GM19467 (cell line): ENCODE measurements around the gene SOD1.
A peak's percentile ranks its signal among the peaks of the same experiment; 100 is the strongest.
"Not testable (repeated sequence)": the region's sequence is repeated elsewhere in the genome, so short reads cannot be mapped to it uniquely, and the experiment has no call there.

Experiments used
- ATAC-seq: cut with Tn5 transposase; IDR thresholded peaks from one replicate; pipeline ENCODE4 v1.9.1; 2021; ENCODE audit warnings: mild to moderate bottlenecking, moderate library complexity; ENCODE audit not compliant: unreplicated experiment

SOD1 gene

GRCh38 chr21:31659536-31660258, at the start of gene SOD1:
Gene SOD1, plus strand, starts transcription at chr21:31659693. Its CDS starts 77 bp downstream, at chr21:31659770.
- ATAC-seq = peak; percentile 94

GRCh38 chr21:31611445-31611844, 48.0 kb upstream of the SOD1 start:
- no peak for ATAC-seq

- no peak for ATAC-seq
Measured at GRCh38 chr21:31612894-31613785, 46.4 kb upstream of the SOD1 start.

- ATAC-seq = no peak
Measured at GRCh38 chr21:31614705-31615104, 44.8 kb upstream of the SOD1 start.

- ATAC-seq = no peak
Measured at GRCh38 chr21:31616216-31616615, 43.3 kb upstream of the SOD1 start.

GRCh38 chr21:31618696-31619430, 40.6 kb upstream of the SOD1 start:
- ATAC-seq = no peak

GRCh38 chr21:31622397-31622796, 37.1 kb upstream of the SOD1 start:
- ATAC-seq = no peak

- no peak for ATAC-seq
Measured at GRCh38 chr21:31623664-31624063, 35.8 kb upstream of the SOD1 start.

- ATAC-seq = no peak
Measured at GRCh38 chr21:31624181-31624580, 35.3 kb upstream of the SOD1 start.

- ATAC-seq = no peak
Measured at GRCh38 chr21:31624961-31625491, 34.5 kb upstream of the SOD1 start.

GRCh38 chr21:31629972-31630711, 29.4 kb upstream of the SOD1 start:
- ATAC-seq = no peak

GRCh38 chr21:31631881-31632280, 27.6 kb upstream of the SOD1 start:
- ATAC-seq = not testable (repeated sequence)

- ATAC-seq = no peak
Measured at GRCh38 chr21:31634993-31635392, 24.5 kb upstream of the SOD1 start.

GRCh38 chr21:31636874-31637273, 22.6 kb upstream of the SOD1 start:
- no peak for ATAC-seq

GRCh38 chr21:31641416-31641922, 18.0 kb upstream of the SOD1 start:
- no peak for ATAC-seq

GRCh38 chr21:31644643-31645042, 14.8 kb upstream of the SOD1 start:
- ATAC-seq = no peak

- no peak for ATAC-seq
Measured at GRCh38 chr21:31647650-31648049, 11.8 kb upstream of the SOD1 start.

- ATAC-seq = no peak
Measured at GRCh38 chr21:31650930-31651329, 8.6 kb upstream of the SOD1 start.

- not testable (repeated sequence) for ATAC-seq
Measured at GRCh38 chr21:31651491-31651890, 8.0 kb upstream of the SOD1 start.

GRCh38 chr21:31654340-31654739, 5.2 kb upstream of the SOD1 start:
- ATAC-seq = no peak
